Activated T-helper 1 cell treated with anti-CD3 and anti-CD28 coated beads, Interleukin-2, amount 50 U/mL, for 16 hours (primary cell): Measurements from ENCODE around the gene TMEM141.

Source experiments
- DNase-seq, 2 donors: peaks; one replicate each; pipeline ENCODE4 v3.0.0-alpha.2; 2020; ENCODE audit warnings: low read depth in 1 of 2, low spot score in 1 of 2

TMEM141 gene

GRCh38 chr9:136808075-136808805 is 17.1 kb downstream of the TMEM141 start:
- peak in 1 of 2 donors; percentile 31 for DNase-seq

- DNase-seq: no peak
Observed at GRCh38 chr9:136808806-136809158, 17.6 kb downstream of the TMEM141 start.

DNA sequence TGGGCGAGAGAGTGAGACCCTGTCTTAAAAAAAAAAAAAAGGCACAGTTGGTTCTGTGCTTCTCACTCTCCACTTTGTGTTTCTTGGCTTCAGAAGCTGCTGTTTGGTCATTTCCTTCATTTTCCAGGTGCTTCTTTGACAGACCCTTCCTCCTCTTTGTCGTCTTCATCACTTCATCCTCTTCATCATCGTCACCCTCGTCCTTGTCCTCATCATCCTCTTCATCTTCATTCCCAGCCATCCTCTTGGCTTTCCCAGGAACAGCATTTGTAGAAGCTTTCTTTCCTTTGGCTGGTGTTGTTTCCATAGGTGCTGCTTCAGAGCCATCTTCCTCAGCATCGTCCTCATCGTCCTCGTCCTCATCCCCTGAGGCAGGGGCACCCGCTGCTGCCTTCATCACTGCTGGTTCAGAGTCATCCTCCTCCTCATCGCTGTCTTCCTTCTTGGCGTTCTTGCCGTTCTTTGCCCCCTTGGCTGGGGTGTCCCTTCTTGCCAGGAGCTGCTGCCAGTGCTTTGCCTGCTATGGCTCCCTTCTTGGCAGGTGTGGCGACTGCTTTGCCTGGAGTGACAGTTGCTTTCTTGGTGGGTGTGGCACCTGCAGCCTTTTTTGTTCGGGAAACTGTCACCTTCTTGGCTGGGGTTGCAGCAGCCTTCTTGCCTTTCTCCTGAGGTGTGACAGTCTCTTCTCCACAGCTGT is 23.7 kb downstream of the TMEM141 start:
- DNase-seq: no peak

DNA sequence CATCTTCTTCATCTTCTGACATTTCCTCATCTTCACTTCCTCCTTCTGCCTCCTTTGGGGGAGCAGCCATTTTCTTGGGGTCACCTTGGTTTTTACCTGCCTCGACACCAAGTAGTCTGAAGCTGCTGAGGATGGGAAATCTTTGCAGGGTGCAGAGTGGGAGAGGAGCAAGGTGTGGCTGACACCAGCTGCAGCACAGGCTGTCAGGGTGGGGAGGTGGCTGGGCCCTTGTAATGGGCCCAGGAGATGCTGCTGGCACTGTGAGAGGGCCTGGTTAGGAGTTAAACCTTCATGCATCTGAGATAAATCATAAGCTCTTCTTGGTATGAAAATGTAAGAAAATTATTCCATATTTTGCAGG is 24.3 kb downstream of the TMEM141 start:
- DNase-seq: no peak

GRCh38 chr9:136820971-136821825 is 30.1 kb downstream of the TMEM141 start:
- DNase-seq: no peak

GRCh38 chr9:136821826-136822544 is 30.8 kb downstream of the TMEM141 start:
- no peak for DNase-seq

GRCh38 chr9:136823136-136824046 is 32.2 kb downstream of the TMEM141 start:
- DNase-seq: no peak

DNA sequence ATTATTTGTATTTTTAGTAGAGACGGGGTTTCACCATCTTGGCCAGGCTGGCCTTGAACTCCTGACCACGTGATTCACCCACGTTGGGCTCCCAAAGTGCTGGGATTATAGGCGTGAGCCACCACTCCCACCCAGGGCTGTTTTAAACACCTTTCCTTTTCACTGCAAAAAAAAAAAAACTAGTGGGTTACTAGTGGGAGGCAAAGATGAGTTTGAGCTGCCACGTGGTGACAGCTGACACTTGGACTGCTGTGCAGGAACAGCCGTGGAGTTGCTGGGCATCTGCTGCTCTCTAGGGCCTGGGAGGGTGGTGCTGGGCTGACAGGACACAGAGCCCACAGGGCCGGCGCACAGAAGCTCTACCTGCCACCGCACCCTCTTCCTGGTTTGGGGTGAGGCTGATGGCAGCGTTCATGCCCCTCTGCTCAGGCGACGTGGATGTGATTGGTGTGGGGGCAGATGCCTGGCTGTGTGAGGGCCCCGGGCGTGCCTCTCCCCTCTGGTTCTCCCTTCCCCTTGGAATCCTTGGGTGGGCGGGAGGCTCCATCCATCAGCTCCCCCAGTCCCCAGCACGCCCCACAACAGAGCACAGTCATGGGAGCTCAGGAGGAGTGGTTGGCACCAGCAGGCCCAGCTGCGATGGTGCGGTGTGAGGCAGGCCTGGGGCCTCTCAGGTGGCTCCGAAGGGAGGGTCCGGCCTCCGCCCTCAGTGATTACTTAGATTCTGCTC is 33.5 kb downstream of the TMEM141 start:
- no peak for DNase-seq

DNA sequence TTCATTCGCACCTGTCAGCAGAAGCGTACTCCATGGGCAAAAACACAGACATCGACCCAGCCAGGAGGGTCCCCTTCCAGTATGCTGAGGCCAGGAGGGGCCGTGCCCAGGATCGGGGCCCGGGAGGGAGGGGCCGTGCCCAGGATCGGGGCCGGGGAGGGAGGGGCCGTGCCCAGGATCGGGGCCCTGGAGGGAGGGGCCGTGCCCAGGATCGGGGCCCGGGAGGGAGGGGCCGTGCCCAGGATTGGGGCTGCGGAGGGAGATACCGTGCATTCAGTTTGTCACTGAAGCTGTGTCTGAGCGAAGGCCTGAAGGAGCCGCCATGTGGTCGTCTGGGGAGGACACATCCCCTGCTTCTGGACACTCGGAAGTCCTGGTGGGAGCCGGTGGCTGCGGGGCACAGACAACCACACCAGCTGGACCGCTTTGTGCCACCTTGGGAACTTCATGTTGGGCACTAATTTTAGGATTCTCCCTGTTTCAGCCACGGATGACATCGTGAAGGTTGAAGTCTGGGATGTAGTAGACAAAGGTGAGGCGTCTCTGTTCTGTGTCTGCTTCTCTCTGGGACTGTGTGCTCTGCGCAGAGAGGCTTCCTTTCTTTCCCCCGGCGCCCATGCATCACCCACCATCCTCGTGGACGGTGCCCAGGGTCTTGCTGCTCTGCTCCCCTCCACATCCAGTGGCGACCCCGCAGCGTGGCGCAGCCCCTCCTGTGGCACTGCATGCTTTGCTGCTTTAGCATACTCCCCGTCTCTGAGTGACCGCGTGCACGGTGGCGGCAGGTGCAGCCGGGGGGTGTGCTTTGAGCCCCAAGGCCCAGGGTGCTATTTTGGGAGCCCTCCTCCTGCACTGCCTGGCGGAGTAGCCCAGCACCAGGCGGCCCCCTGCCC is 34.4 kb downstream of the TMEM141 start:
- DNase-seq: no peak

DNA sequence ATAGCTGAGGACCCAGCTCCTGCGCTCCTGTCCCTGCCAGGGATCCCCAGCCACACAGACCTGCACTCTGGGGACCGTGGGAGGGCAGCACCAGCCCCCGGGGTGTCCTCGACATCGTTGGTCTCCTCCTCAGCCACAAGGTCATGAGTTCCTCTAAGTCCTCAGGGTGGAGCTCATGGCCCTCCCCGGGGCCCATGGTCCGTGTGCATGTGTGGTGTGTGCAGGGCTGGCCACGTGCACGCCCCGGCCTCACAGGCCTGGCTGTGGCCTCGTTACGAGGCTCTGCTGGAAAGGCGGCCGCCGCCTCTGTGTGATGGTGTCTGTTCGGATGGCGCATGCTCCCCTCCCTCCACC is 35.0 kb downstream of the TMEM141 start:
- DNase-seq: no peak

DNA sequence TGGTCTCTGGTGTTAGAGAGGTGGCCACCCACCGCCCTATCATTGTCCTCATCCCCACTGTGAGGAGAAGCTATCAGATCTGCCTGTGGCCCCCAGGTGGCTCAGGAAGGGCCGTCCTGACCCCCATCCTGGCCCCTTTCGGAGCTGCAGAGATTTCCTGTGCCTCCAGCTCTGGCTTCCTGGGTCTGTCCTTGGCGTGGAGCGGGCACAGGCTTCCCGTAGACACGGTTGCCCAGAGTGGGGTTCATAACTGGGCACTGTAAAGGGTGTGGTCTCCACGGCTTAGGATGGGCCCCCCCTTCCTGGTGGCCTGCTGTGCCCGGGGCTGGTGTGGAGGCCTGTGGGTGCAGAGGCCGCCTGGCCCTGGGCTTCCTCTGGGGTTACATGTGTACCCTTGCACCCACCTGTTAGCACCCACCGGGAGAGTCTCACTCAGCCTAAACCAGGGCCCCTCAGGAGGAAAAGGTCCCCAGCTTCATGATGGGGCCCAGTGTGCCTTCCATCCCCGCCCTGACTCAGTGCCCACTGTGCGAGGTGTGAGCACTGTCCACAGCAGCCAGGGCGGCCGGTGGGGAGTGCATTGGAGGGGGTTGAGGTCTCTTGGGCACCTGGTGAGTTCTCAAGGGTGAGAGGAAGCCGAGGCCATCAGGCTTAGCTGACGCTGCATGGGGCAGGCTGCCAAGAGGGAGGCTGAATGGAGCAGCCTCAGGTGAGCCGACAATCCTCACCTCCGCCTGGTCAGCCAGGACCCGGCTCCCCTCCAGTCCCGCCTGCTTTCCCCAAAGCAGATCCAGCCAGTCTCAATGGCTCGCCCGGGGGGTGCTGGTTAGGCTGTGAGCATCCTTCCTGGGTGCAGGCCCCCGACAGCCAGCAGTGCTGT is 35.8 kb downstream of the TMEM141 start:
- no peak for DNase-seq

GRCh38 chr9:136827794-136828473 is 36.8 kb downstream of the TMEM141 start:
- DNase-seq: no peak

- no peak for DNase-seq
Observed at GRCh38 chr9:136828474-136829140, 37.5 kb downstream of the TMEM141 start.

DNA sequence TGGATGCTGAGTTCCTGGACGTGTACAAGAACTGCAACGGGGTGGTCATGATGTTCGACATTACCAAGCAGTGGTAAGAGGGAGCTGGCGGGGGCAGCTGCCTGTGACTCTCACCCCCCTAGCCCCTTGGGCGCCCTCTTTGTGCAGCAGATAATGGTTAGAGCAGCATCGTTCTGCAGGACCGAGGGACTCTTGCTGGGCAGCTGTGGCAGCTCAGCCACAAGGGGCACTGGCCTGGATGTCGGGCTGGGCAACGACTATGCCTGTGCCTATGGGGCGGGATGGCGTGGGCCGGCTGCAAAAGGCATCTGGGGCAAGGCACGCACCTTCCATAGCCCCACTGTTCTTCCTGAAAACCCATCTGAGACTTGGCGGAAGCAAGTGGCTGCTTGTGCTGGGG is 38.3 kb downstream of the TMEM141 start:
- DNase-seq: no peak

DNA sequence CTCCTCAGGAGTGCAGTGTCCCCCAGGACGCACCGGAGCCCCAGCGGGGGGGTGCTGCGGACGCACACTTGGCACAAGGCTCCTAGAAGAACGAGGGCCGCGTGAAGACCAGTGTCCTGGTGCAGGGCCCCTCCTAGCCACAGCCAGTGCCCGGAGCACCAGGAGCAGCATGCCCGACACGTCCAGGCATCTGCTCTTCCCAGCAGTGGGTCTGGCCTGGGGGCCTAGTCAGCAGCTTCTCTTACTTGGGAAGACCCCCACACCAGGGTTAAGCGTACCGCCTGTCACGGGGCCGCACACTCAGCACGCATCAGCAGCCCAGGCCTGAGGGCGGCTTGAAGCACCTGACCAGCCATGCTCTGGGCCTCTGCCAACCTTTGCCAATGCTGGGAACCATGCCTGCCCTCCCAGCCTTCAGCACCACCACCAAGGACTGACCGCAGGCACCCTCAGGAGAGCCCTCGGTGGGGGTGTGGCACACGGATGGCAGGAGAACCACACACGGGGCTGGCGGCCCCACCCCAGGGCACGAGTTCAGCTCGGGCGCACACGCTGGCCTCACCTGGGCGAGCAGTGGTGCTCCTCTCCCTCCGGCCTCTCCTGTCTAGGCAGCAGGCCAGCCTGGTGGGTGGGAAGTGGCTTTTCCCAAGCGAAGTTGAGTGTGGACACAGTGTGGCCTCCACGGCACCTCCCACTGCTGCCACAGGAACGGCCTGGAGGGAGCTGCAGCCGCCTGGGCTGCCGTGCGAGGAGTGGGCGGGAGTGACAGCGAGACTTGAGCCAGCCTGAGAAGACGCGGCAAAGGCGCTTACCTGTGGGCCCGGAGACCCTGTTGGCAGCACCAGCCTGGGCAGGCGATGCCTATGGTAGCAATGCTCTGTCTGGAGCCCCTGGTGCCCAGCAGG is 39.1 kb downstream of the TMEM141 start:
- no peak for DNase-seq
